ENCODE data around the gene AP5Z1. TPM values are rescaled to one million over a fixed set of nuclear protein-coding genes. Genes with fewer than 3 reads are reported as not detected.
"Not testable (repeated sequence)": the region's sequence is repeated elsewhere in the genome, so short reads cannot be mapped to it uniquely, and the experiment has no call there.

AP5Z1 gene
- polyA plus RNA-seq, 1 of the 3 experiments (the other 2 are of a cell fraction) = 29.5 TPM

GRCh38 chr7:4800926-4801838 lies 25.8 kb downstream of the AP5Z1 start:
- DNase-seq = no peak
- H4K20me1 ChIP-seq (ENCODE audit: insufficient read depth) = no peaks in the 10 kb centered on the region
- H3K9me3 ChIP-seq = no peaks in the 10 kb centered on the region
- H2AFZ ChIP-seq (ENCODE audit: low read depth) = no peak overlapping the region
- 86% methylated on average over 13 of the region's 27 CpGs for WGBS (ENCODE audit: low lambda C conversion rate)
- H3K4me1 ChIP-seq (ENCODE audit: control insufficient read depth in 1 of 2, insufficient read depth in 2 of 2, low read depth in 1 of 2, low read length in 1 of 2) = peaks cover 0 to 9% of the 10 kb centered on the region in 2 experiments; a peak in 1 of 4 replicates
- H3K27ac ChIP-seq (ENCODE audit: low read depth in 2 of 2, low read length in 1 of 2) = no peak overlapping the region
- H3K9ac ChIP-seq = no peak overlapping the region
- no peaks in the 10 kb centered on the region for H3F3A ChIP-seq (replicated peaks; ENCODE audit: insufficient read depth)
- H3K4me3 ChIP-seq (ENCODE audit: low read depth in 2 of 2, low read length in 1 of 2) = no peak overlapping the region
- no peaks in the 10 kb centered on the region for H3K9me2 ChIP-seq
- H3K36me3 ChIP-seq (replicated peaks in 1 of 2; ENCODE audit: control insufficient read depth in 1 of 2, insufficient read depth in 2 of 2, low read length in 1 of 2) = no peaks in the 10 kb centered on the region
- H3K79me2 ChIP-seq (ENCODE audit: insufficient read depth) = no peaks in the 10 kb centered on the region
- H3K27me3 ChIP-seq (ENCODE audit: insufficient read depth) = no peaks in the 10 kb centered on the region
- CTCF ChIA-PET = interaction anchor here (0.6 to 5.3 kb wide), 6 partner anchors 9 to 284 kb away, joined by 3 to 63 read pairs (median 4); no protein-coding TSS in a partner anchor
- no peak overlapping the region for H3K4me2 ChIP-seq
- no peak for TF ChIP-seq TEAD4 (IDR thresholded peaks at IDR 0.05; ENCODE audit: borderline replicate concordance, insufficient read depth)
- TF ChIP-seq CTCF (IDR thresholded peaks at IDR 0.05) = no peak
- TF ChIP-seq FOXM1 (IDR thresholded peaks at IDR 0.05; ENCODE audit: low read depth) = no peak
- TF ChIP-seq MXI1 (IDR thresholded peaks at IDR 0.05; ENCODE audit: low read depth, low read length) = no peak
- TF ChIP-seq ZBTB33 (IDR thresholded peaks at IDR 0.05; ENCODE audit: borderline replicate concordance, low read depth) = no peak
- TF ChIP-seq GABPA (IDR thresholded peaks at IDR 0.05; ENCODE audit: low read depth) = no peak
- TF ChIP-seq YY1 (IDR thresholded peaks at IDR 0.05; ENCODE audit: low read depth) = no peak
- no peak for TF ChIP-seq SIN3A (IDR thresholded peaks at IDR 0.05; ENCODE audit: borderline replicate concordance, low read depth, low read length)
- TF ChIP-seq TCF12 (IDR thresholded peaks at IDR 0.05) = no peak
- POLR2A ChIA-PET = no interaction called here

- ChIA-PET CTCF (interaction anchor here (0.7 to 1.5 kb wide), 4 partner anchors 10 to 283 kb away, joined by 3 to 5 read pairs (median 4); no protein-coding TSS in a partner anchor), POLR2A (no interaction called here)
- Histone ChIP-seq H3K27me3 (ENCODE audit: insufficient read depth) (no peaks in the 10 kb centered on the region), H3K27ac (ENCODE audit: low read depth in 2 of 2, low read length in 1 of 2) (no peak overlapping the region), H3K9me2 (no peaks in the 10 kb centered on the region), H3K36me3 (replicated peaks in 1 of 2; ENCODE audit: control insufficient read depth in 1 of 2, insufficient read depth in 2 of 2, low read length in 1 of 2) (no peaks in the 10 kb centered on the region), H3K9me3 (no peaks in the 10 kb centered on the region), H2AFZ (ENCODE audit: low read depth) (no peak overlapping the region), H4K20me1 (ENCODE audit: insufficient read depth) (no peaks in the 10 kb centered on the region), H3K4me1 (ENCODE audit: control insufficient read depth in 1 of 2, insufficient read depth in 2 of 2, low read depth in 1 of 2, low read length in 1 of 2) (peaks cover 0 to 9% of the 10 kb centered on the region in 2 experiments; a peak in 1 of 4 replicates), H3K4me3 (ENCODE audit: low read depth in 2 of 2, low read length in 1 of 2) (no peak overlapping the region), H3K79me2 (ENCODE audit: insufficient read depth) (no peaks in the 10 kb centered on the region), H3K9ac (no peak overlapping the region), H3K4me2 (no peak overlapping the region), H3F3A (replicated peaks; ENCODE audit: insufficient read depth) (no peaks in the 10 kb centered on the region)
- WGBS (ENCODE audit: low lambda C conversion rate) = 100% methylated on average over 2 of the region's 18 CpGs
- TF ChIP-seq NRF1 (IDR thresholded peaks at IDR 0.05; ENCODE audit: low read depth, low read length) = no peak
- no peak for TF ChIP-seq TEAD4 (IDR thresholded peaks at IDR 0.05; ENCODE audit: borderline replicate concordance, insufficient read depth)
- TF ChIP-seq TCF12 (IDR thresholded peaks at IDR 0.05) = no peak
- TF ChIP-seq RXRA (IDR thresholded peaks at IDR 0.05; ENCODE audit: borderline replicate concordance, low read depth) = no peak
- DNase-seq = no peak
Observed at GRCh38 chr7:4801839-4802231, 26.4 kb downstream of the AP5Z1 start.

GRCh38 chr7:4802577-4802976 lies 27.2 kb downstream of the AP5Z1 start:
- 58% methylated on average over 10 of the region's 23 CpGs for WGBS (ENCODE audit: low lambda C conversion rate)
- CTCF ChIA-PET = interaction anchor here (0.7 to 1.3 kb wide), 3 partner anchors 11 to 282 kb away, joined by 3 to 5 read pairs (median 4); no protein-coding TSS in a partner anchor
- H3F3A ChIP-seq (replicated peaks; ENCODE audit: insufficient read depth); H2AFZ ChIP-seq (ENCODE audit: low read depth); POLR2A ChIA-PET; H3K4me3 ChIP-seq (ENCODE audit: low read depth in 2 of 2, low read length in 1 of 2); DNase-seq; H3K4me2 ChIP-seq; H3K4me1 ChIP-seq (ENCODE audit: control insufficient read depth in 1 of 2, insufficient read depth in 2 of 2, low read depth in 1 of 2, low read length in 1 of 2); H3K9me3 ChIP-seq; H3K9me2 ChIP-seq; H3K27ac ChIP-seq (ENCODE audit: low read depth in 2 of 2, low read length in 1 of 2); H3K27me3 ChIP-seq (ENCODE audit: insufficient read depth); H3K9ac ChIP-seq; H4K20me1 ChIP-seq (ENCODE audit: insufficient read depth); H3K36me3 ChIP-seq (replicated peaks in 1 of 2; ENCODE audit: control insufficient read depth in 1 of 2, insufficient read depth in 2 of 2, low read length in 1 of 2); H3K79me2 ChIP-seq (ENCODE audit: insufficient read depth): not testable (repeated sequence)

Data from SK-N-SH (cell line).